ENCODE measurements around the gene EXOC3L1. TPM values are rescaled to one million over a fixed set of nuclear protein-coding genes. Genes with fewer than 3 reads are reported as not detected.

EXOC3L1 gene
- total and polyA plus RNA-seq, 2 of the 13 experiments (the other 11 are each of a cell fraction or from before 2014, with no cell fraction given), result 0.12 TPM; not detected in 1

GRCh38 chr16:67155295-67156142 is 34.4 kb downstream of the EXOC3L1 start (continued):
- no peak for TF ChIP-seq MLX (CRISPR knock-in tag; IDR thresholded peaks at IDR 0.05)
- TF ChIP-seq RBAK (CRISPR knock-in tag; IDR thresholded peaks at IDR 0.05), result no peak
- TF ChIP-seq ZMAT5 (CRISPR knock-in tag; IDR thresholded peaks at IDR 0.05; ENCODE audit: borderline replicate concordance, low read depth), result no peak
- no peak for TF ChIP-seq ZNF672 (CRISPR knock-in tag; IDR thresholded peaks at IDR 0.05)
- 0 out of 2 replicates have a peak, but pooled peaks have one; percentile 34 for TF ChIP-seq ZNF329 (CRISPR knock-in tag; IDR thresholded peaks at IDR 0.05; ENCODE audit: low read depth)
- no peak for TF ChIP-seq RBFOX2 (IDR thresholded peaks at IDR 0.05; ENCODE audit: low read depth, low read length)
- TF ChIP-seq SOX5 (CRISPR knock-in tag; IDR thresholded peaks at IDR 0.05; ENCODE audit: borderline replicate concordance), result peak; percentile 44; the same call in 1 of the 2 replicates
- no peak for TF ChIP-seq ZNF234 (CRISPR knock-in tag; conservative IDR thresholded peaks at IDR 0.05)
- no peak for TF ChIP-seq YEATS2 (CRISPR knock-in tag; IDR thresholded peaks at IDR 0.05; ENCODE audit: borderline replicate concordance)
- TF ChIP-seq PRDM4 (CRISPR knock-in tag; IDR thresholded peaks at IDR 0.05; ENCODE audit: borderline replicate concordance), result no peak
- 0 out of 2 replicates have a peak, but pooled peaks have one; percentile 30 for TF ChIP-seq ZNF572 (CRISPR knock-in tag; IDR thresholded peaks at IDR 0.05)
- TF ChIP-seq E2F5 (CRISPR knock-in tag; conservative IDR thresholded peaks at IDR 0.05), result 0 out of 2 replicates have a peak, but pooled peaks have one; percentile 14
- no peak for TF ChIP-seq ZFP36 (IDR thresholded peaks at IDR 0.05; ENCODE audit: borderline replicate concordance, low read depth, low read length, partially characterized antibody)
- no peak for TF ChIP-seq BATF2 (CRISPR knock-in tag; IDR thresholded peaks at IDR 0.05)
- no peak for TF ChIP-seq GPN1 (CRISPR knock-in tag; IDR thresholded peaks at IDR 0.05; ENCODE audit: borderline replicate concordance)
- TF ChIP-seq PHF21A (CRISPR knock-in tag; IDR thresholded peaks at IDR 0.05), result no peak; the same call in 1 of the 2 replicates
- TF ChIP-seq ZNF280D (CRISPR knock-in tag; IDR thresholded peaks at IDR 0.05), result 0 out of 2 replicates have a peak, but pooled peaks have one; percentile 49
- TF ChIP-seq ZNF597 (CRISPR knock-in tag; IDR thresholded peaks at IDR 0.05), result no peak
- TF ChIP-seq ZKSCAN1 (IDR thresholded peaks at IDR 0.05; ENCODE audit: low read length), result no peak; the same call in 1 of the 2 replicates

All from HepG2 (cell line).